OCI-LY3 (cell line): Measurements from ENCODE around the gene NOC2L.

Experiments
- H2AFZ ChIP-seq: fragments of 200-600, 300-600 bp; shearing (Covaris generic); 2 replicates; pipeline ENCODE4 v1.6.0; 2014; ENCODE audit warnings: antibody characterized with exemption, low read depth, low read length
- H3K27ac ChIP-seq: fragments of 200-600, 300-600 bp; sonication (generic); 2 replicates; pipeline ENCODE4 v1.5.1; 2014; ENCODE audit warnings: mild to moderate bottlenecking, low read length, moderate library complexity, mixed read lengths
- H3K27me3 ChIP-seq: fragments of 200-600, 300-600 bp; sonication (generic); 2 replicates; pipeline ENCODE4 v1.6.1; 2014; ENCODE audit warnings: low read depth, low read length, mixed read lengths
- H3K36me3 ChIP-seq: fragments of 200-600, 300-600 bp; sonication (generic); replicated peaks from 2 replicates; pipeline ENCODE3; 2014; ENCODE audit warnings: low read depth, low read length, mixed read lengths
- H3K4me1 ChIP-seq: fragments of 300-600, 200-600 bp; sonication (generic); 2 replicates; pipeline ENCODE4 v1.6.1; 2014; ENCODE audit warnings: low read length, mixed read lengths
- H3K4me2 ChIP-seq: fragments of 200-600, 300-600 bp; sonication (generic); 2 replicates; pipeline ENCODE4 v1.6.1; 2014; ENCODE audit warnings: low read length, mixed read lengths
- H3K4me3 ChIP-seq: fragments of 300-600, 200-600 bp; sonication (generic); 2 replicates; pipeline ENCODE4 v1.5.1; 2014; ENCODE audit warnings: antibody characterized with exemption, mild to moderate bottlenecking, low read length, moderate library complexity
- H3K79me2 ChIP-seq: fragments of 300-600, 200-600 bp; shearing (Covaris generic); 2 replicates; pipeline ENCODE4 v1.6.1; 2014; ENCODE audit warnings: mild to moderate bottlenecking, low read length, mixed read lengths
- H3K9ac ChIP-seq: fragments of 300-600, 200-600 bp; shearing (Covaris generic); 2 replicates; pipeline ENCODE4 v1.6.0; 2014; ENCODE audit warnings: mild to moderate bottlenecking, low read length, moderate library complexity
- H3K9me3 ChIP-seq: fragments of 200-600, 300-600 bp; shearing (Covaris generic); 2 replicates; pipeline ENCODE4 v1.6.1; 2014; ENCODE audit warnings: low read length, mixed read lengths; ENCODE audit not compliant: insufficient read depth
- H4K20me1 ChIP-seq: fragments of 200-600, 300-600 bp; sonication (generic); 2 replicates; pipeline ENCODE4 v1.6.1; 2016; ENCODE audit warnings: low read length, mixed read lengths; ENCODE audit not compliant: insufficient read depth
- EZH2phosphoT487 ChIP-seq: fragments of 200-600 bp; shearing (Covaris generic); IDR thresholded peaks from 2 replicates; pipeline ENCODE4 v1.6.1; 2018; ENCODE audit warnings: antibody characterized with exemption, mixed run types, low read depth
- TF ChIP-seq, protein P1 (sequence below): fragments of 200-600, 300-600 bp; sonication (generic); IDR thresholded peaks from 2 replicates; pipeline ENCODE4 v1.5.1; 2014; ENCODE audit warnings: antibody characterized with exemption, low read length, low read depth

NOC2L gene

DNA sequence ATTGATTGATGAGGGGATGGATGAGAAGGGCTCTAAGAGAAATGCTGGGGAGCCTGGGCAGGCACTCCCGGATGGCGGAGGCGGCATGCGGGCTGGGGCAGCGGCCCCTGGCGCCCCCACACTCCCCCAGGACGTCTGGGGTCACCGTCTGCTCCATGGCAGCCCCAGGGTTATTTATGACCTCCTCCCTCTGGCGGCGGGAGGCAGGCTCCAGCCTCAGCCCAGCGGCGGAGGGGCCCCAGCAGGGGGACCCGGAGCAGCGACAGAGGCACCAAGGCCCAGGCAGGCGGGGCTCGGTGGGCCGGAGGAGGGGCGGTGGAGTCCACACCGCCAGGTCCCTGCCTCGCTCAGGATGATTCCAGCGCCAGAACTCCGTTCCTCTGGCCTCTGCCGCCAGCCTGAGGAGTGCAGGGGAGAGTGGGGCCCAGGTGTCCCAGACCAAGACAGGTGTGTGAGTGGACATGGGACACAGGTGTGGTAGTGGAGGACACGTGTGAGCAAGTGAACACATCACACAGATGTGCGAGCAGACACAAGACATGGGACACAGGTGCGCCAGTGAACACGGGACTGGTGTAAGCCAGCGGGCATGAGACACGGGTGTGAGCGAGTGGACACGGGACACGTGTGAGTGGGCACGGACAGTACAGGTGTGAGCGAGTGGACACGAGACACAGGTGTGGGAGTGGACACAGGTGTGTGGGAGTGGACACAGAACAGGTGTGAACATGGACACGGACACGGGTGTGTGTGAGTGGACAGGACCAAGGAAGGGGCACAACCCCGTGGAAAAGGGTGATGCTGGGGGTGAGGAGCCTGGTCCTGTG lies 37.8 kb downstream of the NOC2L start:
- H3K4me3 ChIP-seq, result 0 out of 2 replicates have a peak overlapping the region, but pooled peaks have one; percentile 11

DNA sequence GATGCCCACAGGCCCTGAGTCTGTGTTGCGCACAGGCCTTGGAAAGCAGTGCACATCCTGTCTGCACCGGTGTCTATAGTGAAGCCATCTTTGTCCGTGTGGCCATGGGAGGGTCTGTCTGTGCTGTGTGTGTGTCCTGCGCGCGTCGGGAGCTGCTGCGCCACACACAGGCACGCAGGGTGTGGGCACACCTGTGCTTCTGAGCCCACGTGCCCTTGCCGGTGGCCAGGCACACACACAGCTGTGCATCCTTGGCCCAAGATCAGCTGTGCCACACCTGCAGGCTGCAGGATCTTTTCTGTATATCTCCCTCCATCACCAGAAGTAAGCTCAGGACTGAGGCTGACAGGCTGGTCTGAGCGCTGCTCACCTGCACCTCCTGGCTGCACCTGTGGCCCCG lies 38.5 kb downstream of the NOC2L start:
- H3K27ac ChIP-seq, result no peak overlapping the region
- H3K9me3 ChIP-seq, result no peaks in the 10 kb centered on the region
- H3K27me3 ChIP-seq, result peaks cover 31% of the 10 kb centered on the region
- H3K79me2 ChIP-seq, result no peaks in the 10 kb centered on the region
- H3K4me3 ChIP-seq, result no peak overlapping the region
- H3K9ac ChIP-seq, result no peak overlapping the region
- no peak overlapping the region for H2AFZ ChIP-seq
- peak overlapping the region; percentile 29 for H3K4me2 ChIP-seq
- no peaks in the 10 kb centered on the region for H4K20me1 ChIP-seq
- 0 out of 2 replicates have a peak, but pooled peaks cover 6% of the 10 kb centered on the region for H3K4me1 ChIP-seq
- TF ChIP-seq EZH2phosphoT487, result no peak
- TF ChIP-seq, protein P1, sequence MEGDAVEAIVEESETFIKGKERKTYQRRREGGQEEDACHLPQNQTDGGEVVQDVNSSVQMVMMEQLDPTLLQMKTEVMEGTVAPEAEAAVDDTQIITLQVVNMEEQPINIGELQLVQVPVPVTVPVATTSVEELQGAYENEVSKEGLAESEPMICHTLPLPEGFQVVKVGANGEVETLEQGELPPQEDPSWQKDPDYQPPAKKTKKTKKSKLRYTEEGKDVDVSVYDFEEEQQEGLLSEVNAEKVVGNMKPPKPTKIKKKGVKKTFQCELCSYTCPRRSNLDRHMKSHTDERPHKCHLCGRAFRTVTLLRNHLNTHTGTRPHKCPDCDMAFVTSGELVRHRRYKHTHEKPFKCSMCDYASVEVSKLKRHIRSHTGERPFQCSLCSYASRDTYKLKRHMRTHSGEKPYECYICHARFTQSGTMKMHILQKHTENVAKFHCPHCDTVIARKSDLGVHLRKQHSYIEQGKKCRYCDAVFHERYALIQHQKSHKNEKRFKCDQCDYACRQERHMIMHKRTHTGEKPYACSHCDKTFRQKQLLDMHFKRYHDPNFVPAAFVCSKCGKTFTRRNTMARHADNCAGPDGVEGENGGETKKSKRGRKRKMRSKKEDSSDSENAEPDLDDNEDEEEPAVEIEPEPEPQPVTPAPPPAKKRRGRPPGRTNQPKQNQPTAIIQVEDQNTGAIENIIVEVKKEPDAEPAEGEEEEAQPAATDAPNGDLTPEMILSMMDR, result no peak
- H3K36me3 ChIP-seq, result no peaks in the 10 kb centered on the region

More for the DNA sequence above, 37.8 kb downstream of the NOC2L start:
- TF ChIP-seq, protein P1, result peak; percentile 4; the same call in 1 of the 2 replicates
- no peak for TF ChIP-seq EZH2phosphoT487
- H3K27me3 ChIP-seq, result peaks cover 24% of the 10 kb centered on the region
- H3K9ac ChIP-seq, result no peak overlapping the region
- H3K79me2 ChIP-seq, result no peaks in the 10 kb centered on the region
- H3K4me1 ChIP-seq, result 0 out of 2 replicates have a peak, but pooled peaks cover 6% of the 10 kb centered on the region
- no peaks in the 10 kb centered on the region for H3K9me3 ChIP-seq
- no peaks in the 10 kb centered on the region for H3K36me3 ChIP-seq
- peak overlapping the region; percentile 29 for H3K4me2 ChIP-seq
- H3K27ac ChIP-seq, result no peak overlapping the region
- H2AFZ ChIP-seq, result no peak overlapping the region
- H4K20me1 ChIP-seq, result no peaks in the 10 kb centered on the region

DNA sequence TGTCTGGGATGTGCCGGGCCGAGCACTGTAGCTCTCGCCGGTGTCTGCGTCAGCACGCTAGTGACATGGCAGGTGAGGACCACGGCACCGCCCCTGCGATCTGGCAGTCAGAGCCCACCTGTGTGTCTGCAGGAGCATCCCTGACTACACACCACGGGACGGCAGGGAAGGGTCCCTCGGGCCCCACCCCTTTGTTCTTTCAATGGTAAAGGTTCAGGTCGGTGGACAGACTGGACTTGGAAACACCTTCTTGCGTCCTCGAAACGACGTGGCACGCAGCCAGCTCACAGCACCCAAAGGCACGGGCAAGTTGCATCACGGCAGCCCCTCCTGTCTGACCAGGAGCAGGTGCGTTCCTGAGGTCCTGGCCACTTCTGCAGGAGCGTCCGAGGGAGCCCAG lies 39.0 kb downstream of the NOC2L start:
- no peaks in the 10 kb centered on the region for H3K9me3 ChIP-seq
- no peak overlapping the region for H3K9ac ChIP-seq
- H3K4me3 ChIP-seq, result no peak overlapping the region
- H2AFZ ChIP-seq, result no peak overlapping the region
- no peaks in the 10 kb centered on the region for H3K36me3 ChIP-seq
- no peaks in the 10 kb centered on the region for H4K20me1 ChIP-seq
- peaks cover 36% of the 10 kb centered on the region for H3K27me3 ChIP-seq
- H3K4me1 ChIP-seq, result 0 out of 2 replicates have a peak, but pooled peaks cover 6% of the 10 kb centered on the region
- H3K4me2 ChIP-seq, result no peak overlapping the region
- TF ChIP-seq, protein P1, result no peak
- no peak for TF ChIP-seq EZH2phosphoT487
- no peaks in the 10 kb centered on the region for H3K79me2 ChIP-seq
- no peak overlapping the region for H3K27ac ChIP-seq

DNA sequence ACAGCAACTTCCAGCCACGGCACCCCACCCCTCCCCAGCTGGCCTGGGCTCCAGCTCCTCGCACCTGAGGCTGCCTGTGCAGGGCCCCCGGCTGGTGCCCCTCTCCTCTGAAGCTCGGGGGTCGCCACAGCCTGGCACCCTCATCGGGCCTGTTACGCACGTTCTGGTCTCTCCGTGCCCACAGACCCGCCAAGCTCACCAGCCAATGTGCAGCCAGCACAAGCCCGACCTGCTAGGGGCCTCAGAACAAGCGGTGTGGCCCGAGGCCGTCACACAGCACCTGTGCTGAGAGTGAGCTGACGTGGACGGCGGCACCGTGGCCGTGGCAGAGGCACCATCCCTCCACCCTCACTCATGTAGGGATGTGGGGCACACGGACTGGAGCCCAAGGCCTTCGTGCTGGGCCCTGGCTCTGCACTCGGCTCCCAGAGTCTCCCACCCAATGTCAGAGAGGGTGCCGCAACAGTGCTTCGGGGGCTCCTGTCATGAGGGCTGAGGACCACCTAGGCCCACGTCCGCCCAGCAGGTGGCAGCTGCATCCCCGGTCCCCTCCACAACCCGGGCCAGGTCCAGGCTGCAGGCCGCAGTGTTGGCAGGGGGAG lies 39.7 kb downstream of the NOC2L start:
- no peak overlapping the region for H3K4me3 ChIP-seq
- H3K36me3 ChIP-seq, result no peaks in the 10 kb centered on the region
- 0 out of 2 replicates have a peak, but pooled peaks cover 6% of the 10 kb centered on the region for H3K4me1 ChIP-seq
- no peak overlapping the region for H3K27ac ChIP-seq
- no peak overlapping the region for H3K4me2 ChIP-seq
- no peaks in the 10 kb centered on the region for H4K20me1 ChIP-seq
- no peaks in the 10 kb centered on the region for H3K79me2 ChIP-seq
- peaks cover 39% of the 10 kb centered on the region for H3K27me3 ChIP-seq
- H2AFZ ChIP-seq, result no peak overlapping the region
- no peak overlapping the region for H3K9ac ChIP-seq
- TF ChIP-seq, protein P1, result peak; percentile 3; the same call in 1 of the 2 replicates
- TF ChIP-seq EZH2phosphoT487, result no peak
- no peaks in the 10 kb centered on the region for H3K9me3 ChIP-seq
